ENCODE measurements around the gene DLGAP5. TPM values are rescaled to one million over a fixed set of nuclear protein-coding genes. Genes with fewer than 3 reads are reported as not detected.

DLGAP5 gene, protein sequence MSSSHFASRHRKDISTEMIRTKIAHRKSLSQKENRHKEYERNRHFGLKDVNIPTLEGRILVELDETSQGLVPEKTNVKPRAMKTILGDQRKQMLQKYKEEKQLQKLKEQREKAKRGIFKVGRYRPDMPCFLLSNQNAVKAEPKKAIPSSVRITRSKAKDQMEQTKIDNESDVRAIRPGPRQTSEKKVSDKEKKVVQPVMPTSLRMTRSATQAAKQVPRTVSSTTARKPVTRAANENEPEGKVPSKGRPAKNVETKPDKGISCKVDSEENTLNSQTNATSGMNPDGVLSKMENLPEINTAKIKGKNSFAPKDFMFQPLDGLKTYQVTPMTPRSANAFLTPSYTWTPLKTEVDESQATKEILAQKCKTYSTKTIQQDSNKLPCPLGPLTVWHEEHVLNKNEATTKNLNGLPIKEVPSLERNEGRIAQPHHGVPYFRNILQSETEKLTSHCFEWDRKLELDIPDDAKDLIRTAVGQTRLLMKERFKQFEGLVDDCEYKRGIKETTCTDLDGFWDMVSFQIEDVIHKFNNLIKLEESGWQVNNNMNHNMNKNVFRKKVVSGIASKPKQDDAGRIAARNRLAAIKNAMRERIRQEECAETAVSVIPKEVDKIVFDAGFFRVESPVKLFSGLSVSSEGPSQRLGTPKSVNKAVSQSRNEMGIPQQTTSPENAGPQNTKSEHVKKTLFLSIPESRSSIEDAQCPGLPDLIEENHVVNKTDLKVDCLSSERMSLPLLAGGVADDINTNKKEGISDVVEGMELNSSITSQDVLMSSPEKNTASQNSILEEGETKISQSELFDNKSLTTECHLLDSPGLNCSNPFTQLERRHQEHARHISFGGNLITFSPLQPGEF
- 1 to 10 TPM in 1 of 2 donors, under 1 TPM in 1; 0.08 to 1.2 TPM for total RNA-seq

DNA sequence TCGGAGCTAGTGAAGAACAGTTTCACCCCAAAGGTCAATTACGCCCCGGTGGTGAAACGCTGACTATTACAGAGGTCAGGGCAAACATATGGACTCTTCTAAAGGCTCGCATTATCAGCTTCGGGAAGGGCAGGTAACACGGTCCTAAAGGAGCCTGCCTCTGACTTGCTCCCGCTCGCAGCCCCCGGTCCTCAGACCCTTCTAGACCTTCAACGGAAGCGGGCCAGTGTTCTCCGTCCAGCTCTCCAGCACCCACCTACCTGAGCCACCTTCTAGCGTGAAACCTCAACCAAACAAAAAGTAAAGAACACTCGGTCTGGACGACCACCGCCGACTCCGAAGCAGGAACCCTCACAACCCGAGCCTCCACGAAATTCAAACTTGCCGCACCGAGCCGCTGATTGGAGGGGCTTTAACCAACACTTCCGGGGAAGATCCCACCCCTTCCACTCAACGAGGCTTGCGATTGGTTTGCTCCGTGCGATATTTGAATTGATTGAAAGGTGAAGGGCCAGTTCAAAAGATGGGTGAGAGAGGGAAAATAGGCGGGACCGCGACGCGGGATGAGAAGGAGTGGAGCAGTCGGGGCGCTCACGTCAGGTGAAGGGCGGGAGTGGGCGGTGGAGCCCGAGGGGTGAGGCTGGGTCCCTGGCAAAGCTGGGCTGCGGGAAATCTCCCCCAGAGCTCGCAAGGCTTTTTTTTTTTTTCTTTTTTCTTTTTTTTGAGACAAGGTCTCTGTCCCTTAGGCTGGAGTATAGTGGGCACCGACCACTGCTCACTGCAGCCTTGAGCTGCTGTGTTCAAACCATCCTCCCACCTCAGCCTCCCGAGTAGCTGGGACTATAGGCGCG lies at the start of gene DLGAP5:
TSS of gene DLGAP5 (minus strand) at position 383 of the 851 bp plus-strand sequence. CDS start 2,406 bp downstream, outside the sequence.
- peak; percentile 95 for DNase-seq (ENCODE audit: low spot score)
- Histone ChIP-seq H3K36me3 (no peaks in the 10 kb centered on the region), H3K4me1 (peaks cover 0 to 12% of the 10 kb centered on the region in 2 donors), H3K4me3 (peak within 1 kb of the TSS; percentile 48 to 59), H3K27me3 (no peaks in the 10 kb centered on the region), H3K27ac (peak within 1 kb of the TSS in 1 of 2 donors; percentile 66), H3K9me3 (no peaks in the 10 kb centered on the region)
- TF ChIP-seq, protein P1, sequence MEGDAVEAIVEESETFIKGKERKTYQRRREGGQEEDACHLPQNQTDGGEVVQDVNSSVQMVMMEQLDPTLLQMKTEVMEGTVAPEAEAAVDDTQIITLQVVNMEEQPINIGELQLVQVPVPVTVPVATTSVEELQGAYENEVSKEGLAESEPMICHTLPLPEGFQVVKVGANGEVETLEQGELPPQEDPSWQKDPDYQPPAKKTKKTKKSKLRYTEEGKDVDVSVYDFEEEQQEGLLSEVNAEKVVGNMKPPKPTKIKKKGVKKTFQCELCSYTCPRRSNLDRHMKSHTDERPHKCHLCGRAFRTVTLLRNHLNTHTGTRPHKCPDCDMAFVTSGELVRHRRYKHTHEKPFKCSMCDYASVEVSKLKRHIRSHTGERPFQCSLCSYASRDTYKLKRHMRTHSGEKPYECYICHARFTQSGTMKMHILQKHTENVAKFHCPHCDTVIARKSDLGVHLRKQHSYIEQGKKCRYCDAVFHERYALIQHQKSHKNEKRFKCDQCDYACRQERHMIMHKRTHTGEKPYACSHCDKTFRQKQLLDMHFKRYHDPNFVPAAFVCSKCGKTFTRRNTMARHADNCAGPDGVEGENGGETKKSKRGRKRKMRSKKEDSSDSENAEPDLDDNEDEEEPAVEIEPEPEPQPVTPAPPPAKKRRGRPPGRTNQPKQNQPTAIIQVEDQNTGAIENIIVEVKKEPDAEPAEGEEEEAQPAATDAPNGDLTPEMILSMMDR (IDR thresholded peaks at IDR 0.05) = no peak

DNA sequence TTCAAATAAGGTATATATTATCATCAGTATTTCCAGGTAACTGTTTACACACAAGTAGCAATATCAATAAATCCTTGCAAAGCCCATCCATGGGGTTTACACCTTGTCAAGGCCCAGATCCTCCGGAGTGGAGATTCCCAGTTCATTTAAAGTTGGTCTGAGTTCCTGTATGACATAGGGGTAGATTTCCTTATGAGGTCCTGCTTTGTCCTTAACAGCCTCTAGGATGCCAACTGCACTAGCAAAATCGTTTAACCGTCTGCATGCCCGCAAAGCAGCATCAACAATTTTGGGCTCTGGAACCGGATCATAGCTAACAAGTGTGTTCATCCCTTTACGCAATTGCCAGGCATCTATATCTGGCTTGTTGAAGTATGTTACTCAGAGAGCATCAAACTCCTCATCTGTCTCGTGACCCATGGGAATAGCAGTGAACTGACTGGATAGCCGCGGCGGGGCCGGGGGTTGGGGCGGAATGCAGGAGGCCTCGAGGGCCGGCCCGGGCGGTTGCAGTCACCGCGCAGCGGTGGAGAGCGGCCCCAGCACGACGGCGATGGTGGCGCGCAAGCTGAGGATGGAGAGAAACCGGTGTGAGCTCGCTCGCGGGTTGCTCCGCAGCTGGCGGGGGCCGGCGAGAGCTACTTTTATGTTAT lies 49.3 kb upstream of the DLGAP5 start:
- H3K27ac ChIP-seq = no peak overlapping the region
- no peak for DNase-seq (ENCODE audit: low spot score)
- no peaks in the 10 kb centered on the region for H3K4me1 ChIP-seq
- no peak overlapping the region for H3K4me3 ChIP-seq
- H3K36me3 ChIP-seq = no peaks in the 10 kb centered on the region
- no peaks in the 10 kb centered on the region for H3K27me3 ChIP-seq
- TF ChIP-seq, protein P1 (IDR thresholded peaks at IDR 0.05) = no peak
- H3K9me3 ChIP-seq = no peaks in the 10 kb centered on the region

DNA sequence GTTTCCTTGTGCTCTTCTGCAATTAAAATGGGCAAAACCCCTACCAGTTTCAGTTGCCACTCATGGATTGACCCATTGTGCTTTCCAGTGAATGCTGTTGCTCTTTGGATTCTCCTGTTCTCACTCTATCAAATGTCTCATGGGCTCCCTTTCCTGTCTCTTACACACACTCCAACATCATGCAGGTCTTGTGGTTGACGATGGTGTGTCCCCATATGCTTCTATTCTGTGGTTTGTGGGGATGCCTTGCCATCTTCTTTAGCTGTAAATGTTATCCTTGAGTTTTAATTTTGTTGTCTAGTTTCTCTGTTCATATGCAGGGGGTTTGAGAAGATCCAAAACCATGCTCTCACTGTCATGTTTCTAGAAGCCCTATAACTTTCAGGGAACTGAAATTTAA lies 47.9 kb upstream of the DLGAP5 start:
- no peak overlapping the region for H3K4me3 ChIP-seq
- H3K27me3 ChIP-seq = no peaks in the 10 kb centered on the region
- TF ChIP-seq, protein P1 (IDR thresholded peaks at IDR 0.05) = no peak
- no peaks in the 10 kb centered on the region for H3K9me3 ChIP-seq
- no peaks in the 10 kb centered on the region for H3K36me3 ChIP-seq
- no peaks in the 10 kb centered on the region for H3K4me1 ChIP-seq
- no peak overlapping the region for H3K27ac ChIP-seq
- DNase-seq (ENCODE audit: low spot score) = no peak

DNA sequence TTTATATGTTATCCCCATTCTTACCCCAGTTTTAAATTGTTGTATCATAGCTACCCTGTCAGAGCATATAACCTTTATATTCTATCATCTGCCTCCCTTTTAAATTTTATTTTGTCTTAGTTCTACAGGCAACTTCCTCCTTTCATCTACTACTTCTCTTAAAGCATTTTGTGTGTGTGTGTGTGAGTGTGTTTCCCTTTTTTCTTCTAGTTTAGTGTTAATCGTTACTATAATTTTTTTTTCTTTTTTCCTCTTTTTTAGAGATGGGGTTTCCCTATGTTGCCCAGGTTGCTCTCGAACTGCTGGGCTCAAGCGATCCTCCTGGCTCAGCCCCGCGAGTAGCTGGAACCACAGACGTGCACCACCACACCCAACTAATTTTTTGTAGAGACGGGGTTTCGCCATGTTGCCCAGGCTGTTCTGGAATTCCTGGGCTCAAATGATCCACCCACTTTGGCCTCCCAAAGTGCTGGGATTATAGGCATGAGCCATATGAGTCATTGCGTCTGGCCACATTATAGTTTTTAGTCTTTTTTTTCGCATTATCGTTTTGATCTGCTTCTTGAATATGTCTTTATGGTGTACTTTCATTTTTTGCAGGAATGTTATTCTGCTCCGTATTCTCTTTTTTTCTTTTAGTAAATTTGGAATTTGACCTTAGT lies 46.8 kb upstream of the DLGAP5 start:
- DNase-seq (ENCODE audit: low spot score) = no peak

More for the DNA sequence above, 46.8 kb upstream of the DLGAP5 start:
- Histone ChIP-seq H3K4me3 (no peak overlapping the region), H3K27me3 (no peaks in the 10 kb centered on the region), H3K27ac (no peak overlapping the region), H3K36me3 (no peaks in the 10 kb centered on the region), H3K9me3 (no peaks in the 10 kb centered on the region), H3K4me1 (no peaks in the 10 kb centered on the region)
- TF ChIP-seq, protein P1 (IDR thresholded peaks at IDR 0.05) = no peak

Data from right atrium auricular region (tissue), 2 donors.